ENCODE data around the gene AMZ1. TPM values are rescaled to one million over a fixed set of nuclear protein-coding genes. Genes with fewer than 3 reads are reported as not detected.
"Not testable (repeated sequence)": the region's sequence is repeated elsewhere in the genome, so short reads cannot be mapped to it uniquely, and the experiment has no call there.

AMZ1 gene
- total RNA-seq, 1 donor from 2014 or later: not detected

DNA sequence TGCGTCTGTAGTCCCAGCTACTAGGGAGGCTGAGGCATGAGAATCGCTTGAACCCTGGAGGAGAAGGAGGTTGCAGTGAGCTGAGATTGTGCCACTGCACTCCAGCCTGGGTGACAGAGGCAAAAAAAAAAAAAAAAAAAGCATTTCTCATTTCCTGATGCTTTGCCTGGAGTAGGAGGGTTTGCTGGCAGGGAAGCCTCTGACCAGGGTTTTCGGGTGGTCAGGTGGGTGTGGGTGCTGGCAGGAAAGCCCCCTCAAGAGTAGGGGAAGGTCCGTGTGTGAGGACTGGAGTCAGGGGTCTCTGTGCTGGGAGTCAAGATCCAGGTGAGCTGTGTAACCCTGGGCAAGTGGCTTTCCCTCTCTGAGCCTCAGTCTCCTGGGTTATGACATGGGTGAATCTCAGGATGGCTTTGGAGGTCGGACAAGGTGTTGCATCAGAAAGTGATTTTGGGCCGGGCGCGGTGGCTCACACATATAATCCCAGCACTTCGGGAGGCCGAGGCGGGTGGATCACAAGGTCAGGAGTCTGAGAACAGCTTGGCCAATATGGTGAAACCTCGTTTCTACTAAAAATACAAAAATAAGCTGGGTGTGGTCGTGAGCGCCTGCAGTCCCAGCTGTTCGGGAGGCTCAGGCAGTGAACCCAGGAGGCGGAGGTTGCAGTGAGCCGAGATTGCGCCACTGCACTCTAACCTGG is 3.2 kb downstream of the AMZ1 start:
- Histone ChIP-seq H2AFZ (replicated peaks) (no peak overlapping the region), H3F3A (ENCODE audit: low read depth) (peaks cover 9% of the 10 kb centered on the region), H3K4me2 (no peak overlapping the region), H3K36me3 (no peaks in the 10 kb centered on the region), H3K4me3 (no peak overlapping the region), H3K27ac (no peak overlapping the region), H3K27me3 (peaks cover 47% of the 10 kb centered on the region), H3K4me1 (peaks cover 7% of the 10 kb centered on the region), H4K20me1 (ENCODE audit: low read depth) (peaks cover 8% of the 10 kb centered on the region), H3K9ac (no peak overlapping the region), H3K79me2 (ENCODE audit: low read depth) (no peaks in the 10 kb centered on the region), H3K9me3 (ENCODE audit: low read depth) (no peaks in the 10 kb centered on the region)
- Mint-ChIP-seq H3K4me1 (peaks cover 8% of the 10 kb centered on the region), H3K9me3 (peaks cover 2% of the 10 kb centered on the region), H3K27me3 (ENCODE audit: insufficient read depth, low read depth) (peaks cover 43% of the 10 kb centered on the region), H3K27ac (no peak overlapping the region), H3K4me3 (no peak overlapping the region), H3K36me3 (no peaks in the 10 kb centered on the region)
- TF ChIP-seq EZH2 (IDR thresholded peaks at IDR 0.05) (no peak), EZH2phosphoT487 (IDR thresholded peaks at IDR 0.05) (no peak), CTCF (IDR thresholded peaks at IDR 0.05) (no peak)
- DNase-seq (ENCODE audit: low spot score): no peak

DNA sequence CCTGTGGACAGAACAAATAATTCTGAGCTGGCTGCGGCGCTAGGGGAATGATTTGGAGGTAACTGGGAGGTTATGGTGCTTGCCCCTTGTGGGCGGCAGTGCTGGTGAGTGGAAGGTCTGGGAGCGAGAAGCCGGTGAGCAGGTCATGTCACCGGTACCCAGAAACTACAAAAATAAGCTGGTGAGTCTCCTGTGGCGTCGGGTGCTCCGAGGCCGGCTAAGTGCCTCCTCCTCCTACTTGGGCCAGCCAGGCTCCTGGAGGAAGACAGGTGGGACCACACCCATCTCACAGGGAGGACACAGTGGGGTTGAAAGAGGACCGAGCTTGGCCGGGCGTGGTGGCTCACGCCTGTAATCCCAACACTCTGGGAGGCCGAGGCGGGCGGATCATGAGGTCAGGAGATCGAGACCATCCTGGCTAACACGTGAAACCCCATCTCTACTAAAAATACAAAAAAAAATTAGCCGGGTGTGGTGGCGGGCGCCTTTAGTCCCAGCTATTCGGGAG is 4.0 kb downstream of the AMZ1 start:
- DNase-seq (ENCODE audit: low spot score); H3K4me1 ChIP-seq; H3K4me3 Mint-ChIP-seq; H3K4me2 ChIP-seq; H3K9ac ChIP-seq; H3K79me2 ChIP-seq (ENCODE audit: low read depth); H3K36me3 Mint-ChIP-seq; H2AFZ ChIP-seq (replicated peaks); H3K9me3 ChIP-seq (ENCODE audit: low read depth); H3K4me1 Mint-ChIP-seq; H3K27ac Mint-ChIP-seq; H3K4me3 ChIP-seq; H3F3A ChIP-seq (ENCODE audit: low read depth); H3K9me3 Mint-ChIP-seq; H3K27ac ChIP-seq; H3K36me3 ChIP-seq; H4K20me1 ChIP-seq (ENCODE audit: low read depth): not testable (repeated sequence)
- H3K27me3 Mint-ChIP-seq (ENCODE audit: insufficient read depth, low read depth): peaks cover 36% of the 10 kb centered on the region
- peaks cover 38% of the 10 kb centered on the region for H3K27me3 ChIP-seq

DNA sequence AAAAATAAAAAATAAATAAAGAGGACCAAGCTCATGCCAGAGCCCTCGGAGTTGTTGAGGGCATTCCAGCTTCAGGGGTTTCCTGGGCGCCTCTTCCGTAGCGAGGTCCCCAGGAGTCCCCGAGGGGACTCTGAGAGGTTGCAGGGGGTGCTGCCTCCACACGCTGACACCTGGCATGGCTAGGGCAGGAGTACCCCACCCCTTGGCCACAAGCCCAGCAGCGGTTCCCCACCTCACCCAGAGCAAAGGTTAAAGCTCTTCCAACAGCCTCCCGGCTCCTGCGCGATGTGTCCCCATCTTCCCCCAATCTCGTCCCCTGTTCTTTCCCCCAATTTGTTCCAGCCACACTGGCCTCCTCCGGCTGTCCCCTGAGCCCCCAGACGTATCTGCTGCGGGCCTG is 4.5 kb downstream of the AMZ1 start:
- H3K27me3 ChIP-seq: peaks cover 33% of the 10 kb centered on the region
- Mint-ChIP-seq H3K36me3 (no peaks in the 10 kb centered on the region), H3K27ac (no peak overlapping the region), H3K4me1 (peaks cover 8% of the 10 kb centered on the region), H3K9me3 (peaks cover 2% of the 10 kb centered on the region), H3K4me3 (no peak overlapping the region), H3K27me3 (ENCODE audit: insufficient read depth, low read depth) (peaks cover 30% of the 10 kb centered on the region)
- H3K4me2 ChIP-seq: no peak overlapping the region
- H4K20me1 ChIP-seq (ENCODE audit: low read depth): peaks cover 8% of the 10 kb centered on the region
- no peak overlapping the region for H2AFZ ChIP-seq (replicated peaks)
- H3F3A ChIP-seq (ENCODE audit: low read depth): peaks cover 9% of the 10 kb centered on the region
- no peak overlapping the region for H3K27ac ChIP-seq
- H3K4me1 ChIP-seq: peaks cover 7% of the 10 kb centered on the region
- DNase-seq (ENCODE audit: low spot score): no peak
- H3K79me2 ChIP-seq (ENCODE audit: low read depth): no peaks in the 10 kb centered on the region
- no peak overlapping the region for H3K4me3 ChIP-seq
- TF ChIP-seq CTCF (IDR thresholded peaks at IDR 0.05) (no peak), EZH2 (IDR thresholded peaks at IDR 0.05) (no peak), EZH2phosphoT487 (IDR thresholded peaks at IDR 0.05) (no peak)
- no peaks in the 10 kb centered on the region for H3K9me3 ChIP-seq (ENCODE audit: low read depth)
- H3K36me3 ChIP-seq: no peaks in the 10 kb centered on the region
- H3K9ac ChIP-seq: no peak overlapping the region

GRCh38 chr7:2693420-2694121 is 5.6 kb downstream of the AMZ1 start:
- peaks cover 23% of the 10 kb centered on the region for H3K27me3 ChIP-seq
- not testable (repeated sequence) for H3K36me3 ChIP-seq; H3K27ac Mint-ChIP-seq; H4K20me1 ChIP-seq (ENCODE audit: low read depth); H3F3A ChIP-seq (ENCODE audit: low read depth); H3K9ac ChIP-seq; H3K36me3 Mint-ChIP-seq; H3K4me2 ChIP-seq; H3K9me3 Mint-ChIP-seq; H3K27ac ChIP-seq; H3K9me3 ChIP-seq (ENCODE audit: low read depth); DNase-seq (ENCODE audit: low spot score); H3K79me2 ChIP-seq (ENCODE audit: low read depth); H2AFZ ChIP-seq (replicated peaks); H3K4me3 ChIP-seq; H3K4me3 Mint-ChIP-seq; H3K4me1 ChIP-seq; H3K4me1 Mint-ChIP-seq
- H3K27me3 Mint-ChIP-seq (ENCODE audit: insufficient read depth, low read depth): peaks cover 27% of the 10 kb centered on the region

GRCh38 chr7:2694122-2694436 is 6.1 kb downstream of the AMZ1 start:
- not testable (repeated sequence) for DNase-seq (ENCODE audit: low spot score); H2AFZ ChIP-seq (replicated peaks); H3K36me3 ChIP-seq; H3K4me1 ChIP-seq; H3K27ac Mint-ChIP-seq; H3K27ac ChIP-seq; H3K4me1 Mint-ChIP-seq; H3K79me2 ChIP-seq (ENCODE audit: low read depth); H3K4me2 ChIP-seq; H3K4me3 Mint-ChIP-seq; H4K20me1 ChIP-seq (ENCODE audit: low read depth); H3K9me3 Mint-ChIP-seq; H3K9me3 ChIP-seq (ENCODE audit: low read depth); H3K36me3 Mint-ChIP-seq; H3K9ac ChIP-seq; H3F3A ChIP-seq (ENCODE audit: low read depth); H3K4me3 ChIP-seq
- peaks cover 17% of the 10 kb centered on the region for H3K27me3 ChIP-seq
- H3K27me3 Mint-ChIP-seq (ENCODE audit: insufficient read depth, low read depth): peaks cover 24% of the 10 kb centered on the region

Data from neural progenitor cell (in vitro differentiated cells).